A549 (cell line): ENCODE data around the gene DHDDS. TPM values are rescaled to one million over a fixed set of nuclear protein-coding genes. Genes with fewer than 3 reads are reported as not detected.

Source experiments
- ATAC-seq, 2 experiments: fragments of 200-7000 bp in 1 of 2; fragments of >200 bp in 1 of 2; cut with Nextera tagmentation in 1 of 2; cut with Tn5 transposase in 1 of 2; 3 replicates each; pipeline versions ENCODE4 v1.8.0 to v1.9.1; 2018 to 2020; ENCODE audit warnings: mild to moderate bottlenecking in 1 of 2, moderate library complexity in 1 of 2
- CTCF ChIA-PET: fragments of 300-600 bp; sonication (Branson Sonifier 250); formaldehyde crosslinking; extraction: SDS; loops from one replicate; lab custom pipeline; 2021; ENCODE audit warnings: antibody characterized with exemption, inconsistent platforms; lab: Yijun Ruan, JAX
- POLR2A ChIA-PET: fragments of 350-600 bp; formaldehyde crosslinking; extraction: SDS; loops from one replicate; lab custom pipeline; 2021; ENCODE audit warnings: antibody characterized with exemption, inconsistent platforms; lab: Yijun Ruan, JAX
- DNase-seq, 2 experiments: peaks; one replicate each; pipeline versions ENCODE4 v3.0.0 to v3.0.0-alpha.2; 2011 to 2016; ENCODE audit warnings: low read depth in 1 of 2, low spot score in 1 of 2
- FAIRE-seq: peaks from 2 replicates; lab custom pipeline; 2011; peaks lifted over from hg19 to GRCh38; lab: Jason Lieb, UNC
- H3K27ac ChIP-seq, 2 experiments: fragments of >200 bp; sonication (Bioruptor Twin); formaldehyde crosslinking; 3 replicates each; pipeline ENCODE4 v1.5.1; 2016 to 2017
- H3K4me1 ChIP-seq: fragments of >200 bp; sonication (Bioruptor Twin); formaldehyde crosslinking; 3 replicates; pipeline ENCODE4 v1.6.1; 2016
- H3K4me2 ChIP-seq: fragments of >200 bp; sonication (Bioruptor Twin); formaldehyde crosslinking; 3 replicates; pipeline ENCODE4 v1.6.1; 2016
- H3K4me3 ChIP-seq: fragments of >200 bp; sonication (Bioruptor Twin); formaldehyde crosslinking; 3 replicates; pipeline ENCODE4 v1.5.1; 2016
- H3K9me3 ChIP-seq: fragments of >200 bp; sonication (Bioruptor Twin); formaldehyde crosslinking; 3 replicates; pipeline ENCODE4 v1.6.1; 2016
- ATOH8 ChIP-seq: fragments of 250-450 bp; sonication (Bioruptor Pico); IDR thresholded peaks from 2 replicates; pipeline ENCODE4 v1.5.0; 2020; ENCODE audit warnings: low read depth, mild to moderate bottlenecking, moderate library complexity
- BCL3 ChIP-seq: fragments of >200 bp; sonication (Bioruptor Twin); formaldehyde crosslinking; IDR thresholded peaks from 3 replicates; pipeline ENCODE4 v1.6.1; 2016
- CEBPB ChIP-seq, 2 experiments: fragments of >200 bp in 1 of 2; sonication (Bioruptor Twin) in 1 of 2; formaldehyde crosslinking in 1 of 2; IDR thresholded peaks; 2 replicates each; pipeline ENCODE4 v1.6.1; 2012 to 2016
- CHD2 ChIP-seq: fragments of 150-350 bp; IDR thresholded peaks from 2 replicates; pipeline ENCODE4 v1.6.1; 2014; ENCODE audit warnings: low read length; ENCODE audit not compliant: partially characterized antibody
- CTCF ChIP-seq: fragments of >200 bp; sonication (Bioruptor Twin); formaldehyde crosslinking; IDR thresholded peaks from 3 replicates; pipeline ENCODE4 v1.5.1; 2016
- E2F6 ChIP-seq: IDR thresholded peaks from 2 replicates; pipeline ENCODE4 v1.6.1; 2012; ENCODE audit warnings: low read depth, borderline replicate concordance
- EHMT2 ChIP-seq: fragments of 200-600 bp; sonication (generic); IDR thresholded peaks from 2 replicates; pipeline ENCODE4 v1.6.1; 2016; ENCODE audit warnings: antibody characterized with exemption, low read depth, mild to moderate bottlenecking, moderate library complexity
- ELK1 ChIP-seq: fragments of 150-350 bp; IDR thresholded peaks from 2 replicates; pipeline ENCODE4 v1.6.1; 2014; ENCODE audit warnings: low read depth, mild to moderate bottlenecking, low read length
- EP300 ChIP-seq, 2 experiments: fragments of >200 bp; sonication (Bioruptor Twin); formaldehyde crosslinking; IDR thresholded peaks; 2 replicates in 1 of 2; 3 replicates in 1 of 2; pipeline ENCODE4 v1.6.1; 2016 to 2017
- FOXS1 ChIP-seq: fragments of 250-450 bp; sonication (Bioruptor Pico); IDR thresholded peaks from 2 replicates; pipeline ENCODE4 v1.5.0; 2020; ENCODE audit warnings: mild to moderate bottlenecking, moderate library complexity
- HDAC2 ChIP-seq: fragments of 200-600 bp; sonication (generic); IDR thresholded peaks from 2 replicates; pipeline ENCODE4 v1.6.1; 2016
- HES2 ChIP-seq: fragments of >200 bp; sonication (Bioruptor Twin); formaldehyde crosslinking; IDR thresholded peaks from 2 replicates; pipeline ENCODE4 v1.6.1; 2016
- HMGXB4 ChIP-seq: fragments of 250-450 bp; sonication (Bioruptor Pico); IDR thresholded peaks from 2 replicates; pipeline ENCODE4 v1.5.0; 2021; ENCODE audit warnings: mild to moderate bottlenecking, moderate library complexity, borderline replicate concordance
- HOXA7 ChIP-seq: fragments of 250-450 bp; sonication (Bioruptor Pico); IDR thresholded peaks from 2 replicates; pipeline ENCODE4 v1.5.0; 2020; ENCODE audit warnings: mild to moderate bottlenecking, moderate library complexity
- JUN ChIP-seq, 2 experiments: fragments of >200 bp; sonication (Bioruptor Twin); formaldehyde crosslinking; IDR thresholded peaks; 2 replicates in 1 of 2; 3 replicates in 1 of 2; pipeline ENCODE4 v1.6.1; 2016 to 2017
- JUNB ChIP-seq: fragments of >200 bp; sonication (Bioruptor Twin); formaldehyde crosslinking; IDR thresholded peaks from 2 replicates; pipeline ENCODE4 v1.6.1; 2016
- KDM1A ChIP-seq: fragments of 200-600 bp; sonication (generic); IDR thresholded peaks from 2 replicates; pipeline ENCODE4 v1.6.1; 2016; ENCODE audit warnings: low read depth, mild to moderate bottlenecking
- MAFK ChIP-seq: fragments of 450-650 bp; IDR thresholded peaks from 2 replicates; pipeline ENCODE4 v1.6.1; 2014; ENCODE audit not compliant: partially characterized antibody
- MAX ChIP-seq: IDR thresholded peaks from 2 replicates; pipeline ENCODE4 v1.6.1; 2012
- MAZ ChIP-seq: fragments of 150-350 bp; IDR thresholded peaks from 2 replicates; pipeline ENCODE4 v1.6.1; 2014; ENCODE audit warnings: antibody characterized with exemption, low read depth, low read length, borderline replicate concordance
- NFE2L2 ChIP-seq: fragments of 150-350 bp; conservative IDR thresholded peaks from 2 replicates; pipeline ENCODE4 v1.6.1; 2014; ENCODE audit warnings: low read length
- PHF8 ChIP-seq: fragments of 200-600 bp; sonication (generic); IDR thresholded peaks from 2 replicates; pipeline ENCODE4 v1.6.1; 2016; ENCODE audit warnings: low read depth, mild to moderate bottlenecking, antibody characterized with exemption, moderate library complexity, borderline replicate concordance
- POLR2A ChIP-seq: IDR thresholded peaks from 2 replicates; pipeline ENCODE4 v1.6.1; 2012; ENCODE audit warnings: mild to moderate bottlenecking, low read length
- POLR2AphosphoS2 ChIP-seq: conservative IDR thresholded peaks from 2 replicates; pipeline ENCODE4 v1.6.1; 2012; ENCODE audit warnings: low read length, improper control_type of control experiment, inconsistent platforms
- RFX5 ChIP-seq: fragments of 450-650 bp; IDR thresholded peaks from 2 replicates; pipeline ENCODE4 v1.7.1; 2014; ENCODE audit warnings: antibody characterized with exemption, mild to moderate bottlenecking, moderate library complexity
- TP53 ChIP-seq: fragments of 250-450 bp; sonication (Bioruptor Pico); IDR thresholded peaks from 2 replicates; pipeline ENCODE4 v1.5.0; 2021; ENCODE audit warnings: mild to moderate bottlenecking, moderate library complexity
- USF2 ChIP-seq: fragments of 450-650 bp; IDR thresholded peaks from 2 replicates; pipeline ENCODE4 v1.6.1; 2014; ENCODE audit warnings: antibody characterized with exemption
- ZFP36 ChIP-seq: fragments of 450-650 bp; IDR thresholded peaks from 2 replicates; pipeline ENCODE4 v1.6.1; 2014; ENCODE audit warnings: borderline replicate concordance; ENCODE audit not compliant: partially characterized antibody
- WGBS: methylation state at CpG from one replicate; pipeline ENCODE4 v1.1.6; 2017; ENCODE audit errors: missing lambda C conversion rate; 5-methylcytosine and 5-hydroxymethylcytosine counted together
- polyA minus RNA-seq: library from RNA; depleted of rRNA, polyadenylated mRNA; stranded (reverse); fragments of >200 nt; gene quantifications from 2 replicates; pipeline ENCODE4 v1.2.3, GENCODE V29; 2011; rRNA and poly(A)+ RNA removed
- polyA plus RNA-seq, 4 experiments: library from polyadenylated mRNA; depleted of rRNA in 3 of 4; stranded (reverse); fragments of >200 nt; fragmentation: RNase III in 1 of 4; extraction: RNeasy Plus Mini Kit Qiagen cat#74134 plus additional on column Dnase treatment in 1 of 4; gene quantifications; 2 replicates in 3 of 4; 3 replicates in 1 of 4; pipeline ENCODE4 v1.2.3, GENCODE V29; 2011 to 2017

The DHDDS gene
- polyA plus RNA-seq (2011; rRNA removed) (20.4 and 26.0 TPM in 2 replicates), polyA plus RNA-seq (2017; fragmentation: RNase III; extraction: RNeasy Plus Mini Kit Qiagen cat#74134 plus additional on column Dnase treatment) (26.9 to 27.8 TPM (median 27.3 TPM) in 3 replicates), polyA minus RNA-seq (29.8 and 30.1 TPM in 2 replicates)
- 12.7 and 15.5 TPM in 2 replicates for polyA plus RNA-seq (2012; cell fraction: cytosol; rRNA removed)
- 17.3 and 19.0 TPM in 2 replicates for polyA plus RNA-seq (2012; cell fraction: nucleus; rRNA removed)

GRCh38 chr1:26431979-26432695 is at the start of gene DHDDS:
TSS of gene DHDDS (plus strand) at chr1:26432321. CDS start at chr1:26432946, 625 bp downstream.
- 2% methylated on average over 25 of the region's 45 CpGs for WGBS
- CTCF ChIA-PET = interaction anchor here (0.6 to 2.0 kb wide), 5 partner anchors 15 to 262 kb away, joined by 3 to 8 read pairs (median 5); partner anchors contain the start of gene ZNF593
- FAIRE-seq (no peak), DNase-seq (peak; percentile 86 to 97), ATAC-seq (peak; percentile 96 to 98)
- peak within 1 kb of the TSS; percentile 75 for H3K4me2 ChIP-seq
- peaks cover 9% of the 10 kb centered on the region; the same call in 1 of the 3 replicates for H3K4me1 ChIP-seq
- H3K4me3 ChIP-seq = peak within 1 kb of the TSS; percentile 69
- POLR2A ChIA-PET = interaction anchor here (0.6 to 1.4 kb wide), 7 partner anchors 13 to 390 kb away, joined by 3 to 18 read pairs (median 4); partner anchors contain the start of genes HMGN2 and ZNF593
- H3K27ac ChIP-seq = peak within 1 kb of the TSS; percentile 79 to 91
- no peaks in the 10 kb centered on the region for H3K9me3 ChIP-seq
- TF ChIP-seq CEBPB (IDR thresholded peaks at IDR 0.05) (no peak), ATOH8 (peak; percentile 75), MAZ (peak; percentile 28; the same call in 1 of the 2 replicates), EHMT2 (no peak), NFE2L2 (no peak), ZFP36 (no peak), USF2 (peak; percentile 99), BCL3 (peak; percentile 59; the same call in 1 of the 3 replicates), HOXA7 (no peak), EP300 (IDR thresholded peaks at IDR 0.05) (no peak), HES2 (no peak), CHD2 (peak; percentile 61), KDM1A (no peak), PHF8 (peak; percentile 70; the same call in 1 of the 2 replicates), FOXS1 (no peak), ELK1 (no peak), HDAC2 (no peak), E2F6 (peak; percentile 100), RFX5 (no peak), TP53 (CRISPR knock-in tag) (peak; percentile 47; the same call in 1 of the 2 replicates), POLR2AphosphoS2 (no peak), POLR2A (peak; percentile 68), JUN (IDR thresholded peaks at IDR 0.05) (peak in 1 of 2 experiments; percentile 55; a peak in 2 of 5 replicates), CTCF (no peak), JUNB (no peak), MAX (peak; percentile 100), MAFK (no peak), HMGXB4 (CRISPR knock-in tag) (no peak)
